Neural progenitor cell (in vitro differentiated cells): Measurements from ENCODE around the gene GDF11. TPM values are rescaled to one million over a fixed set of nuclear protein-coding genes. Genes with fewer than 3 reads are reported as not detected.
A peak's percentile ranks its signal among the peaks of the same experiment; 100 is the strongest.

Experiments used
- DNase-seq: peaks from one replicate; pipeline ENCODE4 v3.0.0-alpha.2; 2016; ENCODE audit warnings: low spot score
- H2AFZ ChIP-seq: fragments of 200-600 bp; sonication (generic); replicated peaks from 2 replicates; pipeline ENCODE4 v1.6.1; 2016; ENCODE audit warnings: antibody characterized with exemption
- H3F3A ChIP-seq: fragments of 200-600 bp; sonication (generic); 2 replicates; pipeline ENCODE4 v1.6.1; 2016; ENCODE audit warnings: antibody characterized with exemption, low read depth
- H3K27ac ChIP-seq: fragments of 200-600 bp; sonication (generic); 2 replicates; pipeline ENCODE4 v1.5.1; 2016; ENCODE audit warnings: mild to moderate bottlenecking
- H3K27me3 ChIP-seq: fragments of 200-600 bp; sonication (generic); 2 replicates; pipeline ENCODE4 v1.6.1; 2016; ENCODE audit warnings: mild to moderate bottlenecking, moderate library complexity
- H3K36me3 ChIP-seq: fragments of 200-600 bp; sonication (generic); 2 replicates; pipeline ENCODE4 v1.5.1; 2016
- H3K4me1 ChIP-seq: fragments of 200-600 bp; sonication (generic); 2 replicates; pipeline ENCODE4 v1.6.1; 2016; ENCODE audit warnings: mixed run types
- H3K4me2 ChIP-seq: fragments of 200-600 bp; sonication (generic); 2 replicates; pipeline ENCODE4 v1.6.1; 2016
- H3K4me3 ChIP-seq: fragments of 200-600 bp; sonication (generic); 2 replicates; pipeline ENCODE4 v1.5.1; 2016
- H3K79me2 ChIP-seq: fragments of 200-600 bp; sonication (generic); 2 replicates; pipeline ENCODE4 v1.6.1; 2016; ENCODE audit warnings: low read depth
- H3K9ac ChIP-seq: fragments of 200-600 bp; sonication (generic); 2 replicates; pipeline ENCODE4 v1.6.1; 2016
- H3K9me3 ChIP-seq: fragments of 200-600 bp; sonication (generic); 2 replicates; pipeline ENCODE4 v1.5.1; 2016; ENCODE audit warnings: low read depth
- H4K20me1 ChIP-seq: fragments of 200-600 bp; sonication (generic); 2 replicates; pipeline ENCODE4 v1.6.1; 2016; ENCODE audit warnings: low read depth
- H3K27ac Mint-ChIP-seq: 3 replicates; pipeline ENCODE4 v1.8.0; 2021; ENCODE audit warnings: mixed read lengths
- H3K27me3 Mint-ChIP-seq: 2 replicates; pipeline ENCODE4 v1.8.0; 2022; ENCODE audit warnings: low read depth, mild to moderate bottlenecking, inconsistent platforms, moderate library complexity, mixed read lengths; ENCODE audit not compliant: insufficient read depth
- H3K36me3 Mint-ChIP-seq: 3 replicates; pipeline ENCODE4 v1.8.0; 2021; ENCODE audit warnings: mixed read lengths
- H3K4me1 Mint-ChIP-seq: 3 replicates; pipeline ENCODE4 v1.8.0; 2021; ENCODE audit warnings: mixed read lengths
- H3K4me3 Mint-ChIP-seq: 3 replicates; pipeline ENCODE4 v1.8.0; 2021; ENCODE audit warnings: mild to moderate bottlenecking, moderate library complexity, mixed read lengths
- H3K9me3 Mint-ChIP-seq: 3 replicates; pipeline ENCODE4 v1.8.0; 2020; ENCODE audit warnings: mixed read lengths
- EZH2 ChIP-seq: fragments of 200-600 bp; sonication (generic); IDR thresholded peaks from 2 replicates; pipeline ENCODE4 v1.6.1; 2017; ENCODE audit warnings: antibody characterized with exemption, mild to moderate bottlenecking, moderate library complexity
- EZH2phosphoT487 ChIP-seq: fragments of 200-600 bp; sonication (generic); IDR thresholded peaks from 2 replicates; pipeline ENCODE4 v1.6.1; 2017; ENCODE audit warnings: antibody characterized with exemption
- total RNA-seq: library from RNA; depleted of rRNA; stranded (reverse); fragments of >200 nt; gene quantifications from 2 replicates; pipeline ENCODE4 v1.2.3, GENCODE V29; 2015; ENCODE audit warnings: low replicate concordance
- TF ChIP-seq, protein P1 (sequence below): fragments of 200-600 bp; sonication (generic); IDR thresholded peaks from 2 replicates; pipeline ENCODE4 v1.5.1; 2017; ENCODE audit warnings: antibody characterized with exemption, mild to moderate bottlenecking

Gene GDF11
- total RNA-seq, 1 donor from 2014 or later = 9.1 TPM

DNA sequence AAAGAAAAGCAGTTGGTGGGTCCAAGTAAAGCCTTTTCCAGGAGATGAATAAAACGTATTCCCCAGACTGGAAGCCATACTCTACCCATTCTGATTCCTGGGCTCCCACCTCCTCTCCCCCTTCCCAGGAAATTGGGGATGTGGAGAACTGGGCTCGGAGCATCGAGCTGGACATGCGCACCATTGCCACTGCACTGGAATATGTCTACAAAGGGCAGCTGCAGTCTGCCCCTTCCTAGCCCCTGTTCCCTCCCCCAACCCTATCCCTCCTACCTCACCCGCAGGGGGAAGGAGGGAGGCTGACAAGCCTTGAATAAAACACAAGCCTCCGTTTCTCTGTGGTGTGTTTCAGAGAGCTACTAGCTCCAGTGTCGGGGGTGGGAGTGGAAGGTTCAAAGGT is 23.6 kb upstream of the GDF11 start:
- DNase-seq = no peak
- peaks cover 6% of the 10 kb centered on the region for H3K9me3 Mint-ChIP-seq
- Histone ChIP-seq H3K27ac (no peak overlapping the region), H4K20me1 (no peaks in the 10 kb centered on the region), H3K9ac (no peak overlapping the region), H2AFZ (no peak overlapping the region), H3K4me3 (no peak overlapping the region), H3K27me3 (no peaks in the 10 kb centered on the region), H3F3A (peaks cover 45% of the 10 kb centered on the region), H3K36me3 (no peaks in the 10 kb centered on the region), H3K79me2 (peaks cover 16% of the 10 kb centered on the region), H3K4me2 (peak overlapping the region; percentile 79), H3K4me1 (peaks cover 31% of the 10 kb centered on the region), H3K9me3 (no peaks in the 10 kb centered on the region)
- H3K36me3 Mint-ChIP-seq = peaks cover 6% of the 10 kb centered on the region
- H3K27ac Mint-ChIP-seq = no peak overlapping the region
- peaks cover 18% of the 10 kb centered on the region for H3K27me3 Mint-ChIP-seq
- H3K4me3 Mint-ChIP-seq = no peak overlapping the region
- peaks cover 43% of the 10 kb centered on the region for H3K4me1 Mint-ChIP-seq
- TF ChIP-seq EZH2phosphoT487 = no peak
- TF ChIP-seq, protein P1, sequence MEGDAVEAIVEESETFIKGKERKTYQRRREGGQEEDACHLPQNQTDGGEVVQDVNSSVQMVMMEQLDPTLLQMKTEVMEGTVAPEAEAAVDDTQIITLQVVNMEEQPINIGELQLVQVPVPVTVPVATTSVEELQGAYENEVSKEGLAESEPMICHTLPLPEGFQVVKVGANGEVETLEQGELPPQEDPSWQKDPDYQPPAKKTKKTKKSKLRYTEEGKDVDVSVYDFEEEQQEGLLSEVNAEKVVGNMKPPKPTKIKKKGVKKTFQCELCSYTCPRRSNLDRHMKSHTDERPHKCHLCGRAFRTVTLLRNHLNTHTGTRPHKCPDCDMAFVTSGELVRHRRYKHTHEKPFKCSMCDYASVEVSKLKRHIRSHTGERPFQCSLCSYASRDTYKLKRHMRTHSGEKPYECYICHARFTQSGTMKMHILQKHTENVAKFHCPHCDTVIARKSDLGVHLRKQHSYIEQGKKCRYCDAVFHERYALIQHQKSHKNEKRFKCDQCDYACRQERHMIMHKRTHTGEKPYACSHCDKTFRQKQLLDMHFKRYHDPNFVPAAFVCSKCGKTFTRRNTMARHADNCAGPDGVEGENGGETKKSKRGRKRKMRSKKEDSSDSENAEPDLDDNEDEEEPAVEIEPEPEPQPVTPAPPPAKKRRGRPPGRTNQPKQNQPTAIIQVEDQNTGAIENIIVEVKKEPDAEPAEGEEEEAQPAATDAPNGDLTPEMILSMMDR = no peak
- TF ChIP-seq EZH2 = no peak

DNA sequence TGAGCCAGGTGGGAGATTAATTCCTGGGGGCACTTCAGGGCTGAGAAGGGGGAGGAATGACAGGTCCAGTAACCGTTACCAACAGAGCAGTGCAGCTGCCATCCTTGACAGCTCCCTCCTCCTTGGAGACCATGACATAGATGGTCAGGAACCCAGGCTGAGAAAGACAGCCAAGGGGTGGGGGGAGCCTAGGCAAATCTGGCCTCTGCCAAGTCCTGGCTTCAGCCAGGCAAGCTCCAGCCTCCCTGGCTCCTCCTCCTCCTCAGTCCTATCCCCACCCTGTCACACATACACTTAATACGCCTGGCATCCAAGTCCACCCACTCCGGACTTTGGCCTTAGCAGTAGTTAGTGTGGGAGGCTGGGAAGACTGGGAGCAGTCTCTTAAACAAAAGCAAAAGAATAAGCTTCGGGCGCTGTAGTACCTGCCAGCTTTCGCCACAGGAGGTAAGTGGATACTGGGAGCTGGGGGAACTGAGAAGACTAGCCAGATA is 22.8 kb upstream of the GDF11 start, which contains the start of gene RDH5:
Gene RDH5 (plus strand): TSS at position 323 of the 494 bp plus-strand sequence. CDS start 792 bp downstream, outside the sequence.
- Mint-ChIP-seq H3K27me3 (peaks cover 18% of the 10 kb centered on the region), H3K27ac (no peak within 1 kb of the TSS), H3K4me3 (no peak within 1 kb of the TSS), H3K36me3 (peaks cover 6% of the 10 kb centered on the region), H3K9me3 (peaks cover 6% of the 10 kb centered on the region), H3K4me1 (peaks cover 47% of the 10 kb centered on the region)
- TF ChIP-seq, protein P1 = no peak
- TF ChIP-seq EZH2 (no peak), EZH2phosphoT487 (no peak)
- no peak within 1 kb of the TSS for H3K4me3 ChIP-seq
- no peaks in the 10 kb centered on the region for H4K20me1 ChIP-seq
- H2AFZ ChIP-seq = no peak within 1 kb of the TSS
- H3K4me2 ChIP-seq = peak within 1 kb of the TSS; percentile 79
- H3F3A ChIP-seq = peaks cover 50% of the 10 kb centered on the region
- DNase-seq = no peak
- H3K9ac ChIP-seq = no peak within 1 kb of the TSS
- no peaks in the 10 kb centered on the region for H3K36me3 ChIP-seq
- H3K27me3 ChIP-seq = no peaks in the 10 kb centered on the region
- no peaks in the 10 kb centered on the region for H3K9me3 ChIP-seq
- H3K79me2 ChIP-seq = peaks cover 16% of the 10 kb centered on the region
- H3K4me1 ChIP-seq = peaks cover 31% of the 10 kb centered on the region
- no peak within 1 kb of the TSS for H3K27ac ChIP-seq

- DNase-seq = peak; percentile 56
- H3K27ac Mint-ChIP-seq = no peak overlapping the region
- peaks cover 44% of the 10 kb centered on the region for H3K4me1 Mint-ChIP-seq
- peaks cover 10% of the 10 kb centered on the region for H3K27me3 Mint-ChIP-seq
- Histone ChIP-seq H3K9ac (no peak overlapping the region), H3K36me3 (no peaks in the 10 kb centered on the region), H3K4me3 (no peak overlapping the region), H3K27ac (no peak overlapping the region), H3F3A (peaks cover 50% of the 10 kb centered on the region), H3K9me3 (no peaks in the 10 kb centered on the region), H3K79me2 (peaks cover 16% of the 10 kb centered on the region), H3K27me3 (no peaks in the 10 kb centered on the region), H4K20me1 (peaks cover 5% of the 10 kb centered on the region), H2AFZ (no peak overlapping the region), H3K4me1 (peaks cover 27% of the 10 kb centered on the region), H3K4me2 (no peak overlapping the region)
- TF ChIP-seq EZH2 = no peak
- no peak for TF ChIP-seq EZH2phosphoT487
- TF ChIP-seq, protein P1 = peak; percentile 48
- no peaks in the 10 kb centered on the region for H3K9me3 Mint-ChIP-seq
- no peak overlapping the region for H3K4me3 Mint-ChIP-seq
- H3K36me3 Mint-ChIP-seq = peaks cover 10% of the 10 kb centered on the region
Measured at GRCh38 chr12:55720894-55721444, 22.0 kb upstream of the GDF11 start.
